B cell (primary cell): ENCODE data around the gene PLA2G6. TPM values are rescaled to one million over a fixed set of nuclear protein-coding genes. Genes with fewer than 3 reads are reported as not detected.

Source experiments
- ATAC-seq: fragments of 200-7000 bp; cut with Tn5 transposase; one replicate; pipeline ENCODE4 v1.10.0; 2021; ENCODE audit warnings: low read depth, mild to moderate bottlenecking, moderate number of reproducible peaks, moderate library complexity
- CTCF ChIA-PET: fragments of 350-600 bp; sonication (Branson Sonifier 250); formaldehyde crosslinking; loops from one replicate; lab custom pipeline; 2021; ENCODE audit warnings: antibody characterized with exemption, inconsistent platforms; lab: Charles Lee
- POLR2A ChIA-PET: fragments of 350-600 bp; sonication (Branson Sonifier 250); formaldehyde crosslinking; loops from one replicate; lab custom pipeline; 2021; ENCODE audit warnings: antibody characterized with exemption; lab: Charles Lee
- DNase-seq: peaks from one replicate; pipeline ENCODE4 v3.0.0; 2013
- H2AFZ ChIP-seq: 2 replicates; pipeline ENCODE4 v1.6.1; 2012; ENCODE audit warnings: mild to moderate bottlenecking, low read depth, low read length; ENCODE audit not compliant: insufficient read depth, poor library complexity, severe bottlenecking
- H3K27ac ChIP-seq, 2 donors: 1 replicate in 1 of 2; 2 replicates in 1 of 2; pipeline ENCODE4 v1.5.1; 2012 to 2013; ENCODE audit warnings: low read length in 2 of 2, mild to moderate bottlenecking in 2 of 2, moderate library complexity in 1 of 2
- H3K27me3 ChIP-seq, 4 experiments: fragments of 200-600 bp in 1 of 4; sonication (generic) in 1 of 4; replicated peaks in 1 of 4; 1 replicate in 2 of 4; 2 replicates in 2 of 4; pipeline versions ENCODE4 v1.6.1 to v1.7.0; 2013 to 2016; ENCODE audit warnings: low read length in 3 of 4, mild to moderate bottlenecking in 2 of 4, mixed read lengths in 1 of 4, moderate library complexity in 1 of 4; ENCODE audit not compliant: insufficient read depth in 4 of 4, control insufficient read depth in 3 of 4; ENCODE audit errors: control extremely low read depth in 1 of 4
- H3K36me3 ChIP-seq, 2 experiments: replicated peaks in 1 of 2; 1 replicate in 1 of 2; 2 replicates in 1 of 2; pipeline versions ENCODE4 v1.6.1 to v1.7.1; 2013; ENCODE audit warnings: low read length in 1 of 2; ENCODE audit not compliant: insufficient read depth in 2 of 2, control insufficient read depth in 1 of 2; ENCODE audit errors: control extremely low read depth in 1 of 2, extremely low read depth in 1 of 2
- H3K4me1 ChIP-seq, 2 donors: fragments of 200-600 bp in 1 of 2; sonication (generic) in 1 of 2; 1 replicate in 1 of 2; 2 replicates in 1 of 2; pipeline versions ENCODE4 v1.5.1 to v1.6.1; 2013 to 2017; ENCODE audit warnings: low read length in 2 of 2; ENCODE audit not compliant: control insufficient read depth in 2 of 2, insufficient read depth in 2 of 2
- H3K4me2 ChIP-seq: replicated peaks from 2 replicates; pipeline ENCODE3; 2012; ENCODE audit warnings: mild to moderate bottlenecking, low read depth, low read length; ENCODE audit not compliant: poor library complexity, severe bottlenecking
- H3K4me3 ChIP-seq, 5 experiments: fragments of 200-600 bp in 1 of 5; sonication (generic) in 1 of 5; 1 replicate in 3 of 5; 2 replicates in 2 of 5; pipeline versions ENCODE4 v1.5.1 to v1.7.0; 2011 to 2016; ENCODE audit warnings: low read length in 4 of 5, mild to moderate bottlenecking in 4 of 5, low read depth in 2 of 5, control low read depth in 1 of 5, moderate library complexity in 1 of 5; ENCODE audit not compliant: insufficient read depth in 1 of 5; ENCODE audit errors: control extremely low read depth in 1 of 5, extremely low read depth in 1 of 5
- H3K79me2 ChIP-seq: fragments of 200-600 bp; sonication (generic); one replicate; pipeline ENCODE4 v1.6.0; 2016; ENCODE audit warnings: low read length; ENCODE audit not compliant: control insufficient read depth, insufficient read depth
- H3K9ac ChIP-seq: fragments of 200-600 bp; sonication (generic); 2 replicates; pipeline ENCODE4 v1.6.1; 2017; ENCODE audit warnings: mild to moderate bottlenecking, low read length, moderate library complexity
- H3K9me3 ChIP-seq, 3 donors: one replicate each; pipeline versions ENCODE4 v1.6.1 to v1.7.1; 2013; ENCODE audit warnings: low read length in 2 of 3; ENCODE audit not compliant: control insufficient read depth in 2 of 3, insufficient read depth in 1 of 3; ENCODE audit errors: control extremely low read depth in 1 of 3
- H4K20me1 ChIP-seq: 2 replicates; pipeline ENCODE4 v1.6.0; 2012; ENCODE audit warnings: mild to moderate bottlenecking, low read length; ENCODE audit not compliant: insufficient read depth, control insufficient read depth, poor library complexity, severe bottlenecking
- H3K27ac Mint-ChIP-seq: one replicate; pipeline ENCODE4 v1.8.0; 2021; ENCODE audit warnings: mixed read lengths
- H3K27me3 Mint-ChIP-seq: one replicate; pipeline ENCODE4 v1.8.0; 2021; ENCODE audit warnings: mixed read lengths
- H3K4me1 Mint-ChIP-seq: one replicate; pipeline ENCODE4 v1.8.0; 2021; ENCODE audit warnings: mixed read lengths
- H3K4me3 Mint-ChIP-seq: one replicate; pipeline ENCODE4 v1.8.0; 2021; ENCODE audit warnings: mixed read lengths
- H3K9me3 Mint-ChIP-seq: one replicate; pipeline ENCODE4 v1.8.0; 2022; ENCODE audit warnings: mixed read lengths; ENCODE audit not compliant: insufficient read depth
- EZH2 ChIP-seq: IDR thresholded peaks from 2 replicates; pipeline ENCODE4 v1.6.1; 2012; ENCODE audit warnings: borderline replicate concordance, low read depth, mild to moderate bottlenecking, moderate library complexity, low read length; ENCODE audit not compliant: insufficient read depth, poor library complexity, severe bottlenecking
- WGBS: methylation state at CpG from one replicate; pipeline ENCODE4 v1.1.5; 2013; ENCODE audit warnings: missing lambda C conversion rate; ENCODE audit not compliant: insufficient coverage; 5-methylcytosine and 5-hydroxymethylcytosine counted together
- intact Hi-C: fragments of 100-400 bp; cut with micrococcal nuclease; formaldehyde crosslinking; loops from one replicate; pipeline ENCODE4 v1.10.0; 2022
- polyA plus RNA-seq: library from polyadenylated mRNA; depleted of rRNA; stranded (reverse); fragments of >200 nt; gene quantifications from 2 replicates; pipeline ENCODE4 v1.2.3, GENCODE V29; 2012
- total RNA-seq, 2 donors: library from RNA; stranded (reverse); fragments of 120-200 nt in 1 of 2; gene quantifications; 1 replicate in 1 of 2; 2 replicates in 1 of 2; pipeline versions ENCODE4 v1.2.3 to v1.2.4, GENCODE V29; 2013 to 2022
- TF ChIP-seq, protein P1 (sequence below): fragments of 200-600 bp; IDR thresholded peaks from one replicate; pipeline ENCODE4 v1.8.0; 2022; ENCODE audit warnings: antibody characterized with exemption, mild to moderate bottlenecking

PLA2G6 gene
- total and polyA plus RNA-seq, 2 donors (not counting 1 experiment from before 2014, with no cell fraction given): 125 to 148 TPM

DNA sequence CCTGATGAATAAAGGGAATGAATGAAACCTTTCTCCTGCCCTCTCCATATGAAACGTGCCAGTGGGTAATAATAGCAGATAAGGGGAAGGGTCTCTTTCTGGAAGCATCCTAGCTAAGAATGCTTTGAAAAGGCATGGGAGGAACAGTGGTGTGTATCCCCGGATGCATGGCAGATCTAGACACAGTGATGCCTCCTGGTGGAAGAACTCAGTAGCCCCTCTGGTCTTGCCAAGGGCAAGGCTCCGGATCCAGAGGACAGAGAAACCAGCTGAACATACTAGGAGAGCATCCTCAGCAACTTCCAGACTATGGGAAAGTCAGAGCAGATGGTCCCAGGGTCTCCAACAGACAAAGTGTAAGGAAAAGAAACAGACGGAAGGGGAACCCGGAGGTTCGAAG is 77.5 kb downstream of the PLA2G6 start:
- Mint-ChIP-seq H3K4me1 (no peaks in the 10 kb centered on the region), H3K27me3 (no peaks in the 10 kb centered on the region), H3K4me3 (no peak overlapping the region), H3K27ac (no peak overlapping the region), H3K9me3 (no peaks in the 10 kb centered on the region)
- H3K4me2 ChIP-seq: no peak overlapping the region
- intact Hi-C loops: no loop called here
- no peaks in the 10 kb centered on the region for H3K79me2 ChIP-seq
- no peak overlapping the region for H3K27ac ChIP-seq
- no peak overlapping the region for H3K4me3 ChIP-seq
- H3K36me3 ChIP-seq: no peaks in the 10 kb centered on the region
- POLR2A ChIA-PET: no interaction called here
- H3K27me3 ChIP-seq: no peaks in the 10 kb centered on the region
- H3K9me3 ChIP-seq: no peaks in the 10 kb centered on the region
- H3K4me1 ChIP-seq: no peaks in the 10 kb centered on the region
- WGBS: 93% methylated on average over 2 of the region's 6 CpGs
- no peak overlapping the region for H2AFZ ChIP-seq
- H3K9ac ChIP-seq: no peak overlapping the region
- no peaks in the 10 kb centered on the region for H4K20me1 ChIP-seq
- DNase-seq: no peak
- ATAC-seq: no peak
- TF ChIP-seq, protein P1, sequence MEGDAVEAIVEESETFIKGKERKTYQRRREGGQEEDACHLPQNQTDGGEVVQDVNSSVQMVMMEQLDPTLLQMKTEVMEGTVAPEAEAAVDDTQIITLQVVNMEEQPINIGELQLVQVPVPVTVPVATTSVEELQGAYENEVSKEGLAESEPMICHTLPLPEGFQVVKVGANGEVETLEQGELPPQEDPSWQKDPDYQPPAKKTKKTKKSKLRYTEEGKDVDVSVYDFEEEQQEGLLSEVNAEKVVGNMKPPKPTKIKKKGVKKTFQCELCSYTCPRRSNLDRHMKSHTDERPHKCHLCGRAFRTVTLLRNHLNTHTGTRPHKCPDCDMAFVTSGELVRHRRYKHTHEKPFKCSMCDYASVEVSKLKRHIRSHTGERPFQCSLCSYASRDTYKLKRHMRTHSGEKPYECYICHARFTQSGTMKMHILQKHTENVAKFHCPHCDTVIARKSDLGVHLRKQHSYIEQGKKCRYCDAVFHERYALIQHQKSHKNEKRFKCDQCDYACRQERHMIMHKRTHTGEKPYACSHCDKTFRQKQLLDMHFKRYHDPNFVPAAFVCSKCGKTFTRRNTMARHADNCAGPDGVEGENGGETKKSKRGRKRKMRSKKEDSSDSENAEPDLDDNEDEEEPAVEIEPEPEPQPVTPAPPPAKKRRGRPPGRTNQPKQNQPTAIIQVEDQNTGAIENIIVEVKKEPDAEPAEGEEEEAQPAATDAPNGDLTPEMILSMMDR: no peak
- TF ChIP-seq EZH2: no peak
- CTCF ChIA-PET: interaction anchor here (1.2 kb wide), 1 partner anchor 52 kb away, joined by 7 read pairs; no protein-coding TSS in a partner anchor

DNA sequence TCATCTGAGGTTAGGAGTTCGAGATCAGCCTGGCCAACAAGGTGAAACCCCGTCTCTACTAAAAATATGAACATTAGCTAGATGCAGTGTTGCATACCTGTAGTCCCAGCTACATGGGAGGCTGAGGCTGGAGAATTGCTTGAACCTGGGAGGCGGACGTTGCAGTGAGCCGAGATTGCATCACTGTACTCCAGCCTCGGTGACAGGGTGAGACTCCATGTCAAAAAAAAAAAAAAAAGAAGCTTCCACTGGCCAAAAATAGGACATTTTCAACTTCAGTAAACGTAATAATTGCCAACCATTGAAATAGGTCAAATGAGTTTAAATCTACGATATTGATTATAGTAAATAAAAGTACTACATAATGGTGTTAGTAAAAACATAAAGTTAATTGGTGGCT is 78.0 kb downstream of the PLA2G6 start:
- H3K4me3 ChIP-seq: no peak overlapping the region
- no peaks in the 10 kb centered on the region for H4K20me1 ChIP-seq
- H3K36me3 ChIP-seq: no peaks in the 10 kb centered on the region
- H3K9me3 ChIP-seq: no peaks in the 10 kb centered on the region
- ChIA-PET CTCF (interaction anchor here (1.2 kb wide), 1 partner anchor 51 kb away, joined by 7 read pairs; no protein-coding TSS in a partner anchor), POLR2A (no interaction called here)
- no peak for DNase-seq
- no peak overlapping the region for H3K27ac ChIP-seq
- no peak overlapping the region for H3K4me3 Mint-ChIP-seq
- intact Hi-C loops: no loop called here
- H3K79me2 ChIP-seq: no peaks in the 10 kb centered on the region
- 88% methylated on average over 2 of the region's 8 CpGs for WGBS
- H3K27me3 Mint-ChIP-seq: no peaks in the 10 kb centered on the region
- TF ChIP-seq, protein P1: no peak
- TF ChIP-seq EZH2: no peak
- ATAC-seq: no peak
- H3K27me3 ChIP-seq: no peaks in the 10 kb centered on the region
- H3K27ac Mint-ChIP-seq: no peak overlapping the region
- H3K9me3 Mint-ChIP-seq: no peaks in the 10 kb centered on the region
- H3K4me2 ChIP-seq: no peak overlapping the region
- no peaks in the 10 kb centered on the region for H3K4me1 Mint-ChIP-seq
- no peak overlapping the region for H3K9ac ChIP-seq
- no peaks in the 10 kb centered on the region for H3K4me1 ChIP-seq
- H2AFZ ChIP-seq: no peak overlapping the region
